ENCODE data around the gene BCKDHB. TPM values are rescaled to one million over a fixed set of nuclear protein-coding genes. Genes with fewer than 3 reads are reported as not detected.
"Not testable (repeated sequence)": the region's sequence is repeated elsewhere in the genome, so short reads cannot be mapped to it uniquely, and the experiment has no call there.

The BCKDHB gene
- total RNA-seq, 3 donors from 2014 or later (not counting 1 experiment from before 2014, with no cell fraction given), result 11.1 to 13.7 (median 12.8) TPM

GRCh38 chr6:80287112-80287511 lies 180.6 kb downstream of the BCKDHB start:
- H3K36me3 Mint-ChIP-seq, result no peaks in the 10 kb centered on the region
- H3K9me3 ChIP-seq (ENCODE audit: control insufficient read depth, insufficient read depth, low read length), result no peaks in the 10 kb centered on the region
- no peaks in the 10 kb centered on the region for H3K27me3 ChIP-seq (ENCODE audit: control insufficient read depth, insufficient read depth, low read length)
- no peak overlapping the region for H3K4me3 Mint-ChIP-seq
- no peaks in the 10 kb centered on the region for H3K36me3 ChIP-seq (ENCODE audit: control insufficient read depth, insufficient read depth, low read length)
- H3K4me1 Mint-ChIP-seq, result no peaks in the 10 kb centered on the region
- no peaks in the 10 kb centered on the region for H3K27me3 Mint-ChIP-seq (ENCODE audit: low read depth in 2 of 2)
- H3K27ac ChIP-seq (ENCODE audit: low read length), result no peak overlapping the region
- no peak overlapping the region for H3K27ac Mint-ChIP-seq
- H3K4me1 ChIP-seq (ENCODE audit: control insufficient read depth, insufficient read depth, low read length), result no peaks in the 10 kb centered on the region
- no peak overlapping the region for H3K4me3 ChIP-seq (ENCODE audit: low read length)
- no peak for TF ChIP-seq CTCF (IDR thresholded peaks at IDR 0.05)
- ATAC-seq (no peak), DNase-seq (no peak)
- intact Hi-C loops (cut with micrococcal nuclease), result no loop called here
- no peaks in the 10 kb centered on the region for H3K9me3 Mint-ChIP-seq

- Mint-ChIP-seq H3K4me3 (no peak overlapping the region), H3K9me3 (no peaks in the 10 kb centered on the region), H3K36me3 (no peaks in the 10 kb centered on the region), H3K27me3 (ENCODE audit: low read depth in 2 of 2) (no peaks in the 10 kb centered on the region), H3K4me1 (no peaks in the 10 kb centered on the region), H3K27ac (no peak overlapping the region)
- H3K27me3 ChIP-seq (ENCODE audit: control insufficient read depth, insufficient read depth, low read length), result no peaks in the 10 kb centered on the region
- H3K9me3 ChIP-seq (ENCODE audit: control insufficient read depth, insufficient read depth, low read length), result no peaks in the 10 kb centered on the region
- no peak for TF ChIP-seq CTCF (IDR thresholded peaks at IDR 0.05)
- WGBS (ENCODE audit: insufficient coverage), result 95% methylated on average over 2 of the region's 3 CpGs
- H3K27ac ChIP-seq (ENCODE audit: low read length), result no peak overlapping the region
- intact Hi-C loops (cut with micrococcal nuclease), result no loop called here
- no peaks in the 10 kb centered on the region for H3K4me1 ChIP-seq (ENCODE audit: control insufficient read depth, insufficient read depth, low read length)
- DNase-seq (no peak), ATAC-seq (no peak)
- no peak overlapping the region for H3K4me3 ChIP-seq (ENCODE audit: low read length)
- no peaks in the 10 kb centered on the region for H3K36me3 ChIP-seq (ENCODE audit: control insufficient read depth, insufficient read depth, low read length)
Observed at GRCh38 chr6:80287607-80288006, 181.1 kb downstream of the BCKDHB start.

- H3K9me3 Mint-ChIP-seq, result peaks cover 4 to 6% of the 10 kb centered on the region in 2 donors
- H3K9me3 ChIP-seq (ENCODE audit: control insufficient read depth, insufficient read depth, low read length), result peaks cover 12% of the 10 kb centered on the region
- no peak for TF ChIP-seq CTCF (IDR thresholded peaks at IDR 0.05)
- H3K27me3 ChIP-seq (ENCODE audit: control insufficient read depth, insufficient read depth, low read length), result no peaks in the 10 kb centered on the region
- DNase-seq (no peak), ATAC-seq (no peak)
- no peaks in the 10 kb centered on the region for H3K36me3 ChIP-seq (ENCODE audit: control insufficient read depth, insufficient read depth, low read length)
- peaks cover 2% of the 10 kb centered on the region for H3K36me3 Mint-ChIP-seq
- H3K27ac ChIP-seq (ENCODE audit: low read length), result no peak overlapping the region
- H3K27ac Mint-ChIP-seq, result no peak overlapping the region
- H3K27me3 Mint-ChIP-seq (ENCODE audit: low read depth in 2 of 2), result no peaks in the 10 kb centered on the region
- intact Hi-C loops (cut with micrococcal nuclease), result no loop called here
- H3K4me3 ChIP-seq (ENCODE audit: low read length), result no peak overlapping the region
- H3K4me1 ChIP-seq (ENCODE audit: control insufficient read depth, insufficient read depth, low read length), result no peaks in the 10 kb centered on the region
- H3K4me1 Mint-ChIP-seq, result no peaks in the 10 kb centered on the region
- H3K4me3 Mint-ChIP-seq, result no peak overlapping the region
- 61% methylated on average over 3 of the region's 3 CpGs for WGBS (ENCODE audit: insufficient coverage)
Observed at GRCh38 chr6:80289727-80290126, 183.3 kb downstream of the BCKDHB start.

- H3K36me3 ChIP-seq (ENCODE audit: control insufficient read depth, insufficient read depth, low read length); H3K4me1 Mint-ChIP-seq; intact Hi-C loops (cut with micrococcal nuclease); DNase-seq; H3K27me3 ChIP-seq (ENCODE audit: control insufficient read depth, insufficient read depth, low read length); H3K4me3 ChIP-seq (ENCODE audit: low read length); H3K4me1 ChIP-seq (ENCODE audit: control insufficient read depth, insufficient read depth, low read length); H3K27ac ChIP-seq (ENCODE audit: low read length); ATAC-seq; H3K36me3 Mint-ChIP-seq; H3K27ac Mint-ChIP-seq; H3K4me3 Mint-ChIP-seq; H3K27me3 Mint-ChIP-seq (ENCODE audit: low read depth in 2 of 2): not testable (repeated sequence)
- 90% methylated on average over 4 of the region's 4 CpGs for WGBS (ENCODE audit: insufficient coverage)
- peaks cover 19% of the 10 kb centered on the region for H3K9me3 ChIP-seq (ENCODE audit: control insufficient read depth, insufficient read depth, low read length)
- peaks cover 8 to 14% of the 10 kb centered on the region in 2 donors for H3K9me3 Mint-ChIP-seq
Observed at GRCh38 chr6:80294531-80294930, 188.1 kb downstream of the BCKDHB start.
